Spleen (tissue), 11 donors: ENCODE measurements around the gene PXDN. TPM values are rescaled to one million over a fixed set of nuclear protein-coding genes. Genes with fewer than 3 reads are reported as not detected.
A peak's percentile ranks its signal among the peaks of the same experiment; 100 is the strongest.

Source experiments
- DNase-seq: peaks from one replicate; pipeline ENCODE4 v3.0.0-alpha.2; 2020
- H3K27ac ChIP-seq, 8 donors: fragments of 200-600 bp; sonication (generic) in 7 of 8; 1 replicate in 4 of 8; 2 replicates in 4 of 8; pipeline versions ENCODE4 v1.5.0 to v1.8.0; 2016 to 2021; ENCODE audit warnings: inconsistent platforms in 4 of 8, mild to moderate bottlenecking in 4 of 8, moderate library complexity in 1 of 8
- H3K27me3 ChIP-seq, 7 donors: fragments of 200-600 bp; sonication (generic) in 6 of 7; replicated peaks in 1 of 7; 1 replicate in 4 of 7; 2 replicates in 3 of 7; pipeline versions ENCODE4 v1.5.0 to v1.8.0; 2016 to 2021; ENCODE audit warnings: inconsistent platforms in 3 of 7, mild to moderate bottlenecking in 1 of 7
- H3K36me3 ChIP-seq, 6 donors: fragments of 200-600 bp; sonication (generic) in 5 of 6; 1 replicate in 4 of 6; 2 replicates in 2 of 6; pipeline versions ENCODE4 v1.5.0 to v1.8.0; 2016 to 2021; ENCODE audit warnings: inconsistent platforms in 2 of 6
- H3K4me1 ChIP-seq, 6 donors: fragments of 200-600 bp; sonication (generic) in 5 of 6; 1 replicate in 3 of 6; 2 replicates in 3 of 6; pipeline versions ENCODE4 v1.5.0 to v1.8.0; 2016 to 2021; ENCODE audit warnings: inconsistent platforms in 3 of 6
- H3K4me3 ChIP-seq, 8 donors: fragments of 200-600 bp; sonication (generic) in 7 of 8; 1 replicate in 4 of 8; 2 replicates in 4 of 8; pipeline versions ENCODE4 v1.5.0 to v1.8.0; 2016 to 2021; ENCODE audit warnings: inconsistent platforms in 4 of 8, mild to moderate bottlenecking in 4 of 8, moderate library complexity in 2 of 8
- H3K9me3 ChIP-seq, 8 donors: fragments of 200-600 bp; sonication (generic) in 7 of 8; 1 replicate in 4 of 8; 2 replicates in 4 of 8; pipeline versions ENCODE4 v1.5.0 to v1.8.0; 2016 to 2021; ENCODE audit warnings: inconsistent platforms in 4 of 8
- POLR2A ChIP-seq, 3 donors: fragments of 450-650 bp; IDR thresholded peaks; one replicate each; pipeline ENCODE4 v1.5.1; 2017; ENCODE audit warnings: antibody characterized with exemption in 3 of 3, mild to moderate bottlenecking in 1 of 3
- POLR2AphosphoS5 ChIP-seq, 3 donors: sonication (generic); formaldehyde crosslinking; IDR thresholded peaks; one replicate each; pipeline ENCODE4 v1.5.1; 2017; ENCODE audit warnings: antibody characterized with exemption in 3 of 3
- WGBS, 5 donors: extraction: QIAGEN DNeasy Blood & Tissue Kit in 3 of 5; methylation state at CpG; one replicate each; pipeline versions ENCODE4 v1.1.5 to v1.1.7; 2013 to 2018; 5-methylcytosine and 5-hydroxymethylcytosine counted together
- intact Hi-C: fragments of 100-400 bp; cut with DNase I; formaldehyde crosslinking; loops from one replicate; pipeline ENCODE4 v1.15.0; 2023; ENCODE audit warnings: low total_unique reads
- polyA plus RNA-seq, 3 donors: library from polyadenylated mRNA; stranded (reverse); fragments of 200-250 nt; gene quantifications; one replicate each; pipeline ENCODE4 v1.2.1, GENCODE V29; 2013
- total RNA-seq, 7 donors: library from RNA; depleted of rRNA in 3 of 7; stranded (reverse); fragments of >200 nt in 3 of 7; fragmentation: NEBNext Ultra II Directional in 4 of 7; extraction: Animal tissue kit (Norgen Biotek cat#: 25700) in 4 of 7; gene quantifications; one replicate each; pipeline versions ENCODE4 v1.1.0 to v1.2.1, GENCODE V29; 2016 to 2021
- TF ChIP-seq, protein P1 (sequence below), 11 experiments: fragments of 200-600 bp in 7 of 11; fragments of 450-650 bp in 4 of 11; sonication (generic) in 4 of 11; IDR thresholded peaks in 8 of 11; conservative IDR thresholded peaks in 3 of 11; 1 replicate in 7 of 11; 2 replicates in 4 of 11; pipeline versions ENCODE4 v1.4.0 to v1.8.0; 2016 to 2021; ENCODE audit warnings: antibody characterized with exemption in 11 of 11, inconsistent platforms in 4 of 11, mild to moderate bottlenecking in 1 of 11
- donor health status: healthy with polysubstance abuse.
- donor health status: DM: no; HTN: no; CAD: no; lungs with moderate emphysema.
- donor health status: DM: no; HTN: no; CAD: no.
- donor health status: Bipolar disorder and iron deficiency.
- donor health status: healthy.
- donor health status: DM: no; HTN: no; CAD: no.
- donor health status: DM: yes; HTN: yes; CAD: no.

The PXDN gene
- total and polyA plus RNA-seq, 10 donors: 1.9 to 49.3 (median 30.8) TPM

DNA sequence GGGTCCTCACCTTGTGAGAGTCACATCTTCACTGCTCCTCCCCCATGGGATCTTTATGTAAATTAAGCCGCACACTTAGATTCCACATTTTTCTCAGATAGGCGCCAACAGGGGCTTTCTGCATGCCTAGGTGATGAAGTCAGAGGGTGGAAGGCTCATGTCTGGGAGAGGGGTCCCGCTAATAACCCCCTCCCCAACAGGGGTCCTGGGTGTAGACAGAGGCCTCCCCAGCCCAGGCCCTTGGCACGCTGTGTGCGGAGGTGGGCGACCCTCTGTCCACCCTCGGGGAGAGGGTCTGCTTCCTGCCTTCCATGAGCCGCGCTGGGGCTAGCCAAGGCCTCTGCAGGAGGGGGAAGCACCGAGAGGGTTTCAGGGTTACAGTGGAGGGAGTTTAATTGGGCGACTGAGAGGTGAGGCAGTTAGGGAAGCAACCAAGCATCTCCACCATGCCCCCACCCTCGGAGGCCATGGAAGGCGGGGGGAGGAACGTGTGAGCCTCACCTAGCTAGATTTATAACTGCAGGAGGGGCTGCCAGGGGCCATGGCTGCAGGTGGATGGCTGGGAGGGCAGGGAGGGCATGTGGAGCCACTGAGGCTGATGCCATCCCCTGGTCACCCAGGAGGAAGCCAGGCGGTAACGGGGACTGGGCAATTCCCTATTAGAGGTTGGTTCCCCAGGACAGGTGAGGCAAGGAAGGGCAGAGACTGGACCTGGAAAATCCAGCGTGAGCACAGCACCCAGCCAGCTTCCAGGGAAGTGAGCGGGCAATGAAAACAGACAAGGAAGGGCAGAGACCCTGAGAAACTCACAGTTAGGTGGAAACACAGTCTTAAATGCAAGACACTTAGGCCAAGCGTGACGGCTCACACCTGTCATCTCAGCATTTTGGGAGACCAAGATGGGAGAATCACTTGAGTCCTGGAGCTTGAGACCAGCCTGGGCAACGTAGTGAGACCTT is 7.7 kb upstream of the PXDN start:
- H3K27ac ChIP-seq: no peak overlapping the region
- intact Hi-C loops: no loop called here

DNA sequence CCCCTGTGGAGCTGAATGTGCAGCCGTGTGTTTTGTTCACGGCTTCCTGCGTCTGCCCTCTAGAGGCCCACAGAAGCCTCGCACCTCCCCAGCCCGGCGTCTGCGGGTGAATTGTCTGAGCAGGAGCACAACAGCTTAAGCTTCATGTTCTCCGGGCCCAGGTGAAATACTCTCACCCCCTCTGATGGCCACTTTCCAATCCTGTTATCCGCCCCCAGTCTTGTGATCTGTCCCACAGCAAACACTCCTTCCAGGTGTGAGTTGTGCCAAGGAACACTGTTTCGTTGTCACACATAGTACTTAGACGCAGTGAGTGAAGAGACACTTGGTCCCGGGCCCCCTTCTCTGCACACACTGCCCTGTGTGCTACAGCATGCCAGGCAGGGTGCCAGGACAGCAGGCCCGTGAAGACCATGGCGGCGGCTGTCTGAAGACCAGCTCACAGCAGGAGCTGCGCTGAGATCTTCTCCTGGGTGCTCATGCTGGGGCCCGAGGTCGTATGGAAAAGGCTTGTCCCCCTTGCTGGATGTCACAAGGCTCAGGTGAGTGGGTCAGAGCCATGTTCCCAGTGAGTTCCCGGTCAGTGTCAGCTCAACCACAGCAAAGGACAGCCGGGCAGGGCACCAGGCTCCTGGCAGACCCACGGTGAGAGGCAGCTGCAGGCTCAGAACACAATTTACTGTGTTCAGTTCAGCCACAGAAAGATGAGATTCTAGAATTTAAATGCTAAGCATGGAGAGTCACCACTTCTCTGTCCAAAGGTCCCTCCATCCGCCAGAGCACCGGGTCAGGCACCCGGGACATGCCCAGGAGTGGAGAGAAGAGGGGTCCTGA is 6.8 kb upstream of the PXDN start:
- WGBS, 5 donors: 45 to 53% (median 49%) methylated on average over 21 to 24 of the region's 24 CpGs
- intact Hi-C loops: no loop called here

More for the DNA sequence above, 7.7 kb upstream of the PXDN start:
- Histone ChIP-seq H3K27me3 (peaks cover 0 to 77% (median 0%) of the 10 kb centered on the region in 7 donors), H3K36me3 (no peaks in the 10 kb centered on the region), H3K4me1 (peaks cover 0 to 7% (median 3%) of the 10 kb centered on the region in 6 donors), H3K4me3 (no peak overlapping the region), H3K9me3 (peaks cover 0 to 29% (median 10%) of the 10 kb centered on the region in 8 donors)
- 75 to 78% (median 77%) methylated on average over 19 to 21 of the region's 21 CpGs for WGBS, 5 donors
- TF ChIP-seq POLR2AphosphoS5 (IDR thresholded peaks at IDR 0.05): no peak
- no peak for TF ChIP-seq POLR2A (IDR thresholded peaks at IDR 0.05)
- DNase-seq: peak; percentile 71

GRCh38 chr2:1750270-1750932 is 6.1 kb upstream of the PXDN start:
- peaks cover 0 to 22% (median 10%) of the 10 kb centered on the region in 8 donors for H3K9me3 ChIP-seq
- TF ChIP-seq POLR2A (IDR thresholded peaks at IDR 0.05) (no peak), POLR2AphosphoS5 (IDR thresholded peaks at IDR 0.05) (no peak)
- TF ChIP-seq, protein P1, sequence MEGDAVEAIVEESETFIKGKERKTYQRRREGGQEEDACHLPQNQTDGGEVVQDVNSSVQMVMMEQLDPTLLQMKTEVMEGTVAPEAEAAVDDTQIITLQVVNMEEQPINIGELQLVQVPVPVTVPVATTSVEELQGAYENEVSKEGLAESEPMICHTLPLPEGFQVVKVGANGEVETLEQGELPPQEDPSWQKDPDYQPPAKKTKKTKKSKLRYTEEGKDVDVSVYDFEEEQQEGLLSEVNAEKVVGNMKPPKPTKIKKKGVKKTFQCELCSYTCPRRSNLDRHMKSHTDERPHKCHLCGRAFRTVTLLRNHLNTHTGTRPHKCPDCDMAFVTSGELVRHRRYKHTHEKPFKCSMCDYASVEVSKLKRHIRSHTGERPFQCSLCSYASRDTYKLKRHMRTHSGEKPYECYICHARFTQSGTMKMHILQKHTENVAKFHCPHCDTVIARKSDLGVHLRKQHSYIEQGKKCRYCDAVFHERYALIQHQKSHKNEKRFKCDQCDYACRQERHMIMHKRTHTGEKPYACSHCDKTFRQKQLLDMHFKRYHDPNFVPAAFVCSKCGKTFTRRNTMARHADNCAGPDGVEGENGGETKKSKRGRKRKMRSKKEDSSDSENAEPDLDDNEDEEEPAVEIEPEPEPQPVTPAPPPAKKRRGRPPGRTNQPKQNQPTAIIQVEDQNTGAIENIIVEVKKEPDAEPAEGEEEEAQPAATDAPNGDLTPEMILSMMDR (IDR thresholded peaks at IDR 0.05 in 8 of 11, conservative IDR thresholded peaks at IDR 0.05 in 3 of 11): no peak
- no peak overlapping the region for H3K4me3 ChIP-seq
- H3K27me3 ChIP-seq: peaks cover 0 to 84% (median 5%) of the 10 kb centered on the region in 7 donors
- intact Hi-C loops: no loop called here
- H3K4me1 ChIP-seq: peaks cover 0 to 11% (median 4%) of the 10 kb centered on the region in 6 donors
- H3K27ac ChIP-seq: no peak overlapping the region
- no peaks in the 10 kb centered on the region for H3K36me3 ChIP-seq
- WGBS, 5 donors: 22 to 36% (median 30%) methylated on average over 4 to 5 of the region's 5 CpGs
- no peak for DNase-seq

More for the DNA sequence above, 6.8 kb upstream of the PXDN start:
- Histone ChIP-seq H3K9me3 (peaks cover 0 to 29% (median 10%) of the 10 kb centered on the region in 8 donors), H3K27ac (no peak overlapping the region), H3K4me1 (peaks cover 0 to 7% (median 3%) of the 10 kb centered on the region in 6 donors), H3K27me3 (peaks cover 0 to 81% (median 0%) of the 10 kb centered on the region in 7 donors), H3K36me3 (no peaks in the 10 kb centered on the region), H3K4me3 (no peak overlapping the region)
- DNase-seq: peak; percentile 80
- TF ChIP-seq POLR2A (IDR thresholded peaks at IDR 0.05): no peak
- TF ChIP-seq POLR2AphosphoS5 (IDR thresholded peaks at IDR 0.05): peak in 1 of 3 donors; percentile 20
- TF ChIP-seq, protein P1 (IDR thresholded peaks at IDR 0.05 in 8 of 11, conservative IDR thresholded peaks at IDR 0.05 in 3 of 11): peak; percentile 28 to 88 (median 71)
